Erythroblast (primary cell): ENCODE data around the gene SSPN.

Experiments
- GATA1 ChIP-seq: IDR thresholded peaks from 2 replicates; pipeline ENCODE4 v1.6.1; 2011; ENCODE audit warnings: low read depth, mild to moderate bottlenecking, control low read depth, low read length, moderate library complexity
- POLR2A ChIP-seq: IDR thresholded peaks from 2 replicates; pipeline ENCODE4 v1.6.1; 2011; ENCODE audit warnings: mild to moderate bottlenecking, low read length

DNA sequence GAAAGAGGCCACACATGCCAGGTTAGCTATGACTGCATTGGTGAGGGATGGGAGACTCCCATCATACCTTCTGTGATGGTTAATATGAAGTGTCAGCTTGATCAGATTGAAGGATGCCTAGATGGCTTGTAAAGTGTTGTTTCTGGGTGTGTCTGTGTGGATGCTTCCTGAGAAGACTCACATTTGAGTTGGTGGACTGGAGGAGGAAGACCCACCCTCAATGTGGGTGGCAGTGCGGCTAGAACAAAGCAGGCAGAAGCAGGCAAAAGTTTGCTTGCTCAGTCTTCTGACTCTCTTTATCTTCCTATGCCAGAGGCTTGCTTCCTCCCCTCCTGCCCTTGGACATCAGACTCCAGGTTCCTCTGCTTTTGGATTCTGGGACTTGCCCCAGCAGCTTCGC, 88.2 kb downstream of the SSPN start:
- TF ChIP-seq POLR2A (no peak), GATA1 (no peak)
